ENCODE measurements around the gene SCAF8. TPM values are rescaled to one million over a fixed set of nuclear protein-coding genes. Genes with fewer than 3 reads are reported as not detected.

The SCAF8 gene
- total RNA-seq, 1 donor from 2014 or later: 46.1 TPM

DNA sequence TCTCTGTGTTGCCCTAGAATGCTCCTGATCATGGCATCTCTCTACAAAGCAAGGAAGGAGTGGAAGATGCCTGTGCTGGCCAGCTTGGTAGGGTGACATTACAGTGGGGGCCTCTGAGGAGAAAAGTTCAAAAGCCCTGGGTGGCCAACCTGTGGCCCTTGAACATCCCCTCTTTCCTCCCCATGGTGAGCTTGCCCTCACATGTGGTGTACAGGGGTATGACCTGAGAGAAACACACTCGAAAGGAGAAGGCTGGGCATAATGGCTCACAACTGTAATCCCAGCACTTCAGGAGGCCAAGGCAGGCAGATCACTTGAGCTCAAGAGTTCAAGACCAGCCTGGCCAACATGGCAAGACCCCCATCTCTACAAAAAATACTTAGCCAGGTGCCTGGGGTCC, 36.6 kb upstream of the SCAF8 start:
- Mint-ChIP-seq H3K27me3 (ENCODE audit: unreplicated experiment) (peaks cover 8% of the 10 kb centered on the region), H3K36me3 (ENCODE audit: unreplicated experiment) (no peaks in the 10 kb centered on the region), H3K4me3 (ENCODE audit: unreplicated experiment) (no peak overlapping the region), H3K27ac (ENCODE audit: unreplicated experiment) (no peak overlapping the region), H3K9me3 (ENCODE audit: unreplicated experiment) (no peaks in the 10 kb centered on the region), H3K4me1 (ENCODE audit: unreplicated experiment) (no peaks in the 10 kb centered on the region)
- DNase-seq (ENCODE audit: extremely low spot score, unreplicated experiment): peak; percentile 62
- TF ChIP-seq, protein P1, sequence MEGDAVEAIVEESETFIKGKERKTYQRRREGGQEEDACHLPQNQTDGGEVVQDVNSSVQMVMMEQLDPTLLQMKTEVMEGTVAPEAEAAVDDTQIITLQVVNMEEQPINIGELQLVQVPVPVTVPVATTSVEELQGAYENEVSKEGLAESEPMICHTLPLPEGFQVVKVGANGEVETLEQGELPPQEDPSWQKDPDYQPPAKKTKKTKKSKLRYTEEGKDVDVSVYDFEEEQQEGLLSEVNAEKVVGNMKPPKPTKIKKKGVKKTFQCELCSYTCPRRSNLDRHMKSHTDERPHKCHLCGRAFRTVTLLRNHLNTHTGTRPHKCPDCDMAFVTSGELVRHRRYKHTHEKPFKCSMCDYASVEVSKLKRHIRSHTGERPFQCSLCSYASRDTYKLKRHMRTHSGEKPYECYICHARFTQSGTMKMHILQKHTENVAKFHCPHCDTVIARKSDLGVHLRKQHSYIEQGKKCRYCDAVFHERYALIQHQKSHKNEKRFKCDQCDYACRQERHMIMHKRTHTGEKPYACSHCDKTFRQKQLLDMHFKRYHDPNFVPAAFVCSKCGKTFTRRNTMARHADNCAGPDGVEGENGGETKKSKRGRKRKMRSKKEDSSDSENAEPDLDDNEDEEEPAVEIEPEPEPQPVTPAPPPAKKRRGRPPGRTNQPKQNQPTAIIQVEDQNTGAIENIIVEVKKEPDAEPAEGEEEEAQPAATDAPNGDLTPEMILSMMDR (IDR thresholded peaks at IDR 0.05): no peak

DNA sequence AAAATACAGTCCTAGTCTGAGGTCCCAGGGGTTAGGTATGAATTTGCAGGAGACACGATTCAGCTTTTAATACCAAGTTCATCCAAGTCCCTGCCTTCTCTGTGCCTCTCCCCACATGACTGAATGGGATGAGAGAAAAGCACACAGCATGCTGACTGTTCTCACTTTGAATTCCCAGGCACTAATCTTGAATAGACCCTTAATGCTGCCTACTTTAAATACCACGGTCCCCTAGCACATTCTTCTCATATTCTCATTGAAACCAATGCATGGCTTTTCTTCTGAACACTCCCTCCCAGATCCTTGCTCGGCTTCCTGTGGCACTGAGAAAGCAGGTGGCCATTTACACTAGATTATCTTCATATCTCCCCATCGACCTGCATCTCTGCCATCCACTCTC, 30.1 kb upstream of the SCAF8 start:
- Mint-ChIP-seq H3K9me3 (ENCODE audit: unreplicated experiment) (no peaks in the 10 kb centered on the region), H3K36me3 (ENCODE audit: unreplicated experiment) (no peaks in the 10 kb centered on the region), H3K27ac (ENCODE audit: unreplicated experiment) (no peak overlapping the region), H3K27me3 (ENCODE audit: unreplicated experiment) (peaks cover 31% of the 10 kb centered on the region), H3K4me3 (ENCODE audit: unreplicated experiment) (no peak overlapping the region), H3K4me1 (ENCODE audit: unreplicated experiment) (no peaks in the 10 kb centered on the region)
- TF ChIP-seq, protein P1 (IDR thresholded peaks at IDR 0.05): no peak
- DNase-seq (ENCODE audit: extremely low spot score, unreplicated experiment): no peak

DNA sequence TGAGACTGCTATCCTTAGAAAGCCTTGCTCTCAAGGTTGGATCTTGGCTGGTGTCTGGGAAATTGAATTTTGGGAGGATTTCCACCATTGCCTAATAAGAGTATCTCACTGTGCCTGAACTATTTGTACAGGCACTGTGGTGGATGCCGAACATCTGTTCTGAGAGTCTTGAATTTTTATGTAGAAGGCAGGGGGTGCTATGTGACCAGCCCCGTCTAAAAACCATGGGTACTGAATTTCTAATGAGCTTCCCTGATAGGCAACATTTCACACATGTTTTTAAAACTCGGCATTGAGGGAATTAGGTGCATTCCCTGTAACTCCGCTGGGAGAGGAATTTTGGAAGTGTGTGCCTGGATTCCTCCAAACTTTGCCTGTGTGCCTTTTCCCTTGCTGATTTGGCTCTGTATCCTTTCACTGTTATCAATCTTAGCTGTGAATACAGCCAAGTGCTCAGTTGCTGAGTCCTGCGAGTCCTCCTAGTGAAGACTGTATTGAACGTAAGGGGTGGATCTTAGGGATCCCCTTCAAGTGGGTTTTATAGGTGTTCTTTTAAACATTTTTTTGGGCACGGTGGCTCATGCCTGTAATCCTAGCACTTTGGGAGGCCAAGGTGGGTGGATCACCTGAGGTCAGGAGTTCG, 27.6 kb upstream of the SCAF8 start:
- Mint-ChIP-seq H3K4me3 (ENCODE audit: unreplicated experiment) (no peak overlapping the region), H3K27ac (ENCODE audit: unreplicated experiment) (no peak overlapping the region), H3K27me3 (ENCODE audit: unreplicated experiment) (peaks cover 34% of the 10 kb centered on the region), H3K4me1 (ENCODE audit: unreplicated experiment) (no peaks in the 10 kb centered on the region), H3K9me3 (ENCODE audit: unreplicated experiment) (no peaks in the 10 kb centered on the region), H3K36me3 (ENCODE audit: unreplicated experiment) (no peaks in the 10 kb centered on the region)
- no peak for DNase-seq (ENCODE audit: extremely low spot score, unreplicated experiment)
- TF ChIP-seq, protein P1 (IDR thresholded peaks at IDR 0.05): peak; percentile 16

DNA sequence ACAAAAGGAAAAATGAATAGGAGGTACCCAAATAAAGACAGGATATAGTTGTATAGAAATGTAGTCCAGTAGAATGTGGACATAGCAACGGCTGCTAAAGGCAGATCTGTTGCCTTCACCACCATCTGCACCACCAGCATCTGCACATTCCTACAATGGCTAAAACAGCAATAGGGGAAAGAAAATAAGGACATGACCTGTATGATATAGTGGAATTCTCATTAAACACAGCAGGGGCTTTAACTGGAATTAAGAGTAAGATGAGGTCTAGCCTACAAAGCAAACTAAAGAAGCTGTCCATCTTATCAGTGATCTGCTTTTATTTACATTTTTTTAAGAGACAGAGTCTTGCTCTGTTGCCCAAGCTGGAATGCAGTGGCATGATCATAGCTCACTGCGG, 26.8 kb upstream of the SCAF8 start:
- Mint-ChIP-seq H3K9me3 (ENCODE audit: unreplicated experiment) (no peaks in the 10 kb centered on the region), H3K27ac (ENCODE audit: unreplicated experiment) (no peak overlapping the region), H3K4me1 (ENCODE audit: unreplicated experiment) (no peaks in the 10 kb centered on the region), H3K4me3 (ENCODE audit: unreplicated experiment) (no peak overlapping the region), H3K27me3 (ENCODE audit: unreplicated experiment) (peaks cover 27% of the 10 kb centered on the region), H3K36me3 (ENCODE audit: unreplicated experiment) (no peaks in the 10 kb centered on the region)
- no peak for DNase-seq (ENCODE audit: extremely low spot score, unreplicated experiment)
- TF ChIP-seq, protein P1 (IDR thresholded peaks at IDR 0.05): no peak

DNA sequence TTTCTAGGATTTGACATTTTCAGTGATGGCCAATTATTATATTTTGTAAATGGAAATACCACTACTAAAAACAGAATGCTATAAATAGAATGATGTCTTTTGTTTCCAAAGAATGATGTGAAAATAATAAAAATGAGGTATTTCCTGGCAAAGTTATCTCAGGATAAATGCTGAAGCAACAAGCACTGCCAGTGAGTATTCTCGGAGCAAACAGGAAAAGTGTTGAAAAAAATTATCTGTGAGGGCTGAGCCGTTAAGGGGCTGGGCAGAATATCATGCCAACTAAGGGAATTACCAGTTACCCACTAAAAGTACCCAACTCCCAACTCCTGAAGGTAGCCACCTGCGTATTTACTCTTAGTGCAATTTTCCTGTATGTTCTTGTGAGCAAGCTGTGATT, 23.6 kb upstream of the SCAF8 start:
- no peak overlapping the region for H3K27ac Mint-ChIP-seq (ENCODE audit: unreplicated experiment)
- no peaks in the 10 kb centered on the region for H3K9me3 Mint-ChIP-seq (ENCODE audit: unreplicated experiment)
- H3K27me3 Mint-ChIP-seq (ENCODE audit: unreplicated experiment): peaks cover 7% of the 10 kb centered on the region
- H3K36me3 Mint-ChIP-seq (ENCODE audit: unreplicated experiment): no peaks in the 10 kb centered on the region
- TF ChIP-seq, protein P1 (IDR thresholded peaks at IDR 0.05): no peak
- no peak for DNase-seq (ENCODE audit: extremely low spot score, unreplicated experiment)
- no peak overlapping the region for H3K4me3 Mint-ChIP-seq (ENCODE audit: unreplicated experiment)
- H3K4me1 Mint-ChIP-seq (ENCODE audit: unreplicated experiment): peaks cover 5% of the 10 kb centered on the region

Data from osteocyte (in vitro differentiated cells).